Activated CD4-positive, CD25-positive, alpha-beta regulatory T cell (primary cell): Measurements from ENCODE around the gene PLK5.
"Not testable (repeated sequence)": the region's sequence is repeated elsewhere in the genome, so short reads cannot be mapped to it uniquely, and the experiment has no call there.

Source experiments
- DNase-seq, 4 experiments: peaks; one replicate each; lab custom pipeline; 2025; lab: John Stamatoyannopoulos, UW

PLK5 gene

GRCh38 chr19:1507763-1508506, 15.9 kb upstream of the PLK5 start:
- DNase-seq = peak; percentile 71 to 83 (median 78)

- no peak for DNase-seq
Measured at GRCh38 chr19:1508507-1508856, 15.4 kb upstream of the PLK5 start.

GRCh38 chr19:1509602-1510441, 14.1 kb upstream of the PLK5 start:
- no peak for DNase-seq

DNA sequence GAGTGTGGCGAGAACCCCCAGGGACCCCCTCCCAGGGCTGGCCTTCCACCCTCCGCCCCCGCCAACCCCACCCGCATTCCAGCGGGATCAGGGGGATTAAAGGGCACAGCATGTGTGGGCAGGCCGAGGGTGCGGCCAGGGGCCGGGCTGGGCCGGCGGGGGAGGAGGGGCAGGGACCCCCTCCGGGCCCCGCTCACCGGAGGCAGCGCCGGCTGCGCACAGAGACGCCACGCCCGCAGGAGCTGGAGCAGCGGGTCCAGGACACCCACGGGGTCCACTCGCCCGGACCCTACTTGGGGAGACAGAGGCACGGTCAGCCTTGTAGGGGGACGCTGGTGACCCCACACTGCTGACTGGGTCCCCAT, 13.5 kb upstream of the PLK5 start:
- DNase-seq = no peak

DNA sequence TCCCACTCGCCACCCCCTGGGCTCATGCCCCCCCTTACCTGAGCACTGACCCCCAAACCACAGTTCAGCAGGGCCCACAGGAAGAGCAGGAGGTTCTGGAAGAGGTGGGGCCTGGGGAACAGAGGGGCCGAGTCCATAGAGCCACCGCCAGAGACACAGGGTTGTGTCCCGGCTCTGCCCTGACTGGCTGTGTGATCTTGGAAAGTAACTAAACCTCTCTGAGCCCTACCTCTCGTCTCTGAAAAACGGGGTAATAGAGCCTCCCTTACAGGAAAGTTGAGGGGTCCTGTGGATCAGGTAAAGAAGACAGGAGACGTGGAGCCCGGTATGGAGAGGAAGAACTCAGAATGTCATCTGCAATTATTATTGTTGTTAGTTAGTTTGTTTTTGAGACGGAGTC, 13.1 kb upstream of the PLK5 start:
- no peak for DNase-seq

- no peak for DNase-seq
Measured at GRCh38 chr19:1511318-1512317, 12.3 kb upstream of the PLK5 start.

GRCh38 chr19:1512671-1513498, 11.0 kb upstream of the PLK5 start, which contains the start of gene ADAMTSL5:
Gene ADAMTSL5, minus strand, starts transcription at chr19:1513019. Its CDS starts 2,076 bp downstream, at chr19:1510943.
- DNase-seq = peak; percentile 46 to 59 (median 52)

DNA sequence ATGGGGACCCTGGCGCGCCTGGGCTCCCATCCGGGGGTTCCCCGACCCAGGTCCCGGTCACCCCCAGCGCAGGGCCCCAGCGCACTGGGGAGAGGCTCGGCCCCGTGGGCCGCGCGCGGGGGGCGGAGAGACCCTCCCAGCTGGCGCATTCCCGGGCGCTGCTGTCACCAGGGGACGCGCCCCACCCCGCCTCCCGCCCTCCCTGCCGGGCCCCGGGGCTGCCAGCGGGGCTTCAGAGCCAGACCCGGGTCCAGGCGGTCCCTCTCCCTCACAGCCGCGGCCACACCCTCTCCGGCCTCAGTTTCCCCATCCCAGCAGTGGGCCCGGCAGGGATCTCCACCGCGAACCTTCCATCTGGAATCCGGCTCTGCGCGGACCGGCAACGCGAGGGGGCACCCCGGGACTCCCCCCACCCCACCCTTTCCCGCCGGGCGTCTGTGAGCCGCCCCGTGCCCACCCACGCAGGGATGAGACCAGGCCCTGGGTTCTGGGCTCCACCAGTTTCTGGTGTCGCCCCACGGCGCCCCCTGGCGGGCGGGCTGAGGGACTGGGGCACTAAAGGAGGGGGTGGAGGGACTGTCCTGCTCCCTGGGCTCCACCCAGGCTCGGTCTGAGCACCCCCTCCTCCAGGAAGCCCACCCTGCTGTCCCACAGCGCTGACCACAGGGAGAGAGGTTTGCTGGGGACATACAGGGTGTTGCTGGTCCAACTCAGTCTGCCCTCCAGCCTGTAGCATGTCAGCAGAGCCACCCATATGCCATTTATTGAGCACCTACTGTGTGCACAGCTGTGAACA, 10.2 kb upstream of the PLK5 start:
- DNase-seq = peak; percentile 56 to 69 (median 56)

DNA sequence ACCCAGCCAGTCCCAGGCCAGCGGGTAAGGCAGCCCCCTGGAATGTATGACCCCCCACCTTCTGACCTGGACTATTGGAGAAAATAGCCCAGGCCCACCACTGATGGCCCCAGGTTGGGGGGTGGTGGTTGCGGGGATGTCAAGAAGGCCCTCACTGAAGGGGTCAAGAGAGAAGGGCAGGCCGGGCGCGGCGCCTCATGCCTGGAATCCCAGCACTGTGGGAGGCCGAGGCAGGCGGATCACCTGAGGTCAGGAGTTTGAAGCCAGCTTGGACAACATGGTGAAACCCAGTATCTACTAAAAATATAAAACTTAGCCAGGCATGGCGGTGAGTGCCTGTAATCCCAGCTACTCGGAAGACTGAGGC, 9.6 kb upstream of the PLK5 start:
- no peak for DNase-seq

GRCh38 chr19:1514986-1515721, 8.7 kb upstream of the PLK5 start:
- no peak for DNase-seq

- no peak for DNase-seq
Measured at GRCh38 chr19:1516395-1516753, 7.5 kb upstream of the PLK5 start.

- DNase-seq = no peak
Measured at GRCh38 chr19:1518471-1518870, 5.4 kb upstream of the PLK5 start.

- DNase-seq = not testable (repeated sequence)
Measured at GRCh38 chr19:1519802-1520201, 4.1 kb upstream of the PLK5 start.

- DNase-seq = no peak
Measured at GRCh38 chr19:1520203-1520780, 3.6 kb upstream of the PLK5 start.

DNA sequence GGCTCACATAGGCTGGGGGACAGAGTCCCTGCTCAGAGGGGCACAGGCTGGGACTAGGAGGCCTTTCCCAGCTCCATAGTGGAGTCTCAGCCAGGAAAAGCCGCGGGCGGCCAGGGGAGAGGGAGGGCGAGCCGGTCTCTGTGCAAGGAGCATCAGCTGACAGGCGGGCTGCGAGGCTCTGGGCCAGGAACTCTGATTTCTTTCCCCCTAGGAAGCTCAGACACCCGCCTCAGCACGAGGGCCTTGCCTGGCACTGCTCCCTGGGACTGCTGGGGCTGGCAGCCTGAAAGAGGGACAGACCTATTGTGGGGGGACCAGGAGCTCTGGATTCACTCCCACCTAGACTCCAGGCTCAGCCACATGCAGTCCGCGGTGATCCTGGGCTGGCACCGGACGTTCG, 2.2 kb upstream of the PLK5 start:
- DNase-seq = no peak

DNA sequence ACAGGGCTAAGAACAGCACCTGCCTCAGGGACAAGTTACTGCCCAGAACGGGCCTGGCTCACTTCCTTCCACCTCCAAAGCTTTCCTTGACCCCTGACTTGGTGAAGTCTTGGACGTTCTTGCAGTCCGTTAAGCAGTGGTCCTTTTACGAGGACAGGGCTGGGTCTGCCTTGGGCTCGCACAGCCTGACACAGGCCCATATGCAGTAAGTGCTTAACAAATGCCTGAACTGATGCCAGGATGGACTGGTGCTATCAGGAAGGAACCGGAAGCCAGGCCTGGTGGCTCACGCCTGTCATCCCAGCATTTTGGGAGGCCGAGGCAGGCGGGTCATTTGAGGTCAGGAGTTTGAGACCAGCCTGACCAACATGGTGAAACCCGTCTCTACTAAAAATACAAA, 1.8 kb upstream of the PLK5 start:
- no peak for DNase-seq

DNA sequence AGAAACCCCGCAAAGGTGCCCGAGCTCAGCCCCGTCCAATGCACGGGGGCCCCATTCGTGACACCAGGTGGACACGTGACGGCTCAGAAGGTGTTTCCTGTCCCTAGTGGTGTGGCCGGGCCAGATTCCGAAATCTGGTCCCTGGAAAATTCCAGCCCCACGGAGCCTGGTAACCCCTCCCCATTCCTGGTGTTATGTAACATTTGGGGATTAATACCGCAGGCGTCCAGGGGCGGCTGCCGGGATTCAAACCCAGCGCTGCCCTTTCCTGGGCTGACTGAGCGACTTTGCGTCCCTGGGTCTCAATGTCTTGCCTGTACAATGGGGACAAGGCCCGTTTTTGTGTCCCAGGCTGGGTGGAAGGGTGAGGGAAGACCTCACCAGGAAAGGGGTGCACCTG, 1.0 kb upstream of the PLK5 start:
- DNase-seq = no peak

DNA sequence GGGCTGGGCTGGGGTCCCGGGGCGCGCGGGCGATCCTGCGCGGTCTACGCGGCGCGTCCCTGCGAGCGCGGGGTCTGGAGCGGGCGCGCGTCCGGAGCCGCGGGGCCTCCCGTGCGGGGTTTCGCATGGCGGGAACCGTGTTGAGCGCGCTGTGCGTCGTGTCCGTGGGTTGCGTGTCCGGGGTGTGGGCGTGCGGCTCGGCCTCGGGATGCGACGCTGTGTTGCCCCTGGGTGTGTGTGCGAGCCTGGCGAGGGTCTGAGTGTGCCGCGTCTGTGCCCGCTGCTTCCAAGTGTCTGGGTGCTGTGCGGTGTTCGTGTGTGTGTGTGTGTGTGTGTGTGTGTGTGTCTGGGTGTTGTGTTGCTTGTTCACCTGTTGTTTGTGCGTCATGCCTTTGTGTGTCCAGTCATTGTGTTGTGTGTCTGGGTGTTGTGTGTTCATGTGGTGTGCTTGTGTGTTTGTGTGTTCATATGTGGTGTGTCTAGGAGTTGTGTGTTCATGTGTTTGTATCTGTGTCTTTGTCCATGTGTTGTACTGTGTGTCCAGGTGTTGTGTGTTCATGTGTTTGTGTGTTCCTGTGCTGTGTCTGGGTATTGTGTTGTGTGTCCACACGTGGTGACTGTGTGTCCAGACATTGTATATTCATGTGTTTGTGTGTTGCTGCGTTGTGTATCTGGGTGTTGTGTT, 552 bp downstream of the PLK5 start:
- no peak for DNase-seq

DNA sequence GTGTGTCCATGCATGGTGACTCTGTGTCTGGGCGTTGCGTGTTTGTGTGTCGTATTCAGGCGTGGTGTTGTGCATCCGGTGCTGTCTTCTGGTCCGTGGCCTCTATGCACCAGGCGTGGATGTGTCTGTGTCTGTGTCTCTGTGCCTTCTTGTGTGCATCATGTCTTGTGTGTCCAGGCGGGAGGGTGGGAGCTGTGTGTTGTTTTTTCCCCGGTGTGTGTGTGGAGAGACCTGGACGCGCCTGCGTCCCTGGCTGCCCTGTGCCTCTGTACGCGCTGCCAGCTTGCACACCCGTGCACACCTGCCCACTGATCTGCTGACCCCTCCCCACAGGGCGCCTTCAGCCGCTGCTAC, 1.1 kb downstream of the PLK5 start:
- no peak for DNase-seq
